H54 (cell line): ENCODE data around the gene WASF2.
"Not testable (repeated sequence)": the region's sequence is repeated elsewhere in the genome, so short reads cannot be mapped to it uniquely, and the experiment has no call there.

Source experiments
- DNase-seq: peaks from one replicate; pipeline ENCODE4 v3.0.0; 2011; ENCODE audit warnings: low spot score, mixed read lengths; ENCODE audit not compliant: insufficient read length
- FAIRE-seq: peaks from 3 replicates; lab custom pipeline; 2011; peaks lifted over from hg19 to GRCh38; lab: Jason Lieb, UNC
- POLR2A ChIP-seq: IDR thresholded peaks from 2 replicates; pipeline ENCODE4 v1.6.1; 2011; ENCODE audit warnings: low read depth, mild to moderate bottlenecking, low read length

The WASF2 gene

GRCh38 chr1:27489973-27490741 is at the start of gene WASF2:
Gene WASF2 (minus strand): TSS chr1:27490167. CDS start chr1:27428890, 61,277 bp downstream.
- DNase-seq (peak; percentile 75), FAIRE-seq (peak; percentile 75)
- TF ChIP-seq POLR2A: peak; percentile 73

GRCh38 chr1:27538793-27539192 is 48.8 kb upstream of the WASF2 start:
- no peak for TF ChIP-seq POLR2A
- DNase-seq (peak; percentile 54), FAIRE-seq (no peak)

GRCh38 chr1:27538305-27538676 is 48.3 kb upstream of the WASF2 start:
- FAIRE-seq, DNase-seq: not testable (repeated sequence)

GRCh38 chr1:27536767-27537166 is 46.8 kb upstream of the WASF2 start:
- peak; percentile 65 for DNase-seq
- no peak for TF ChIP-seq POLR2A
- no peak for FAIRE-seq

- no peak for DNase-seq
- TF ChIP-seq POLR2A: no peak
- no peak for FAIRE-seq
Measured at GRCh38 chr1:27536010-27536757, 46.2 kb upstream of the WASF2 start.

GRCh38 chr1:27535386-27535785 is 45.4 kb upstream of the WASF2 start:
- TF ChIP-seq POLR2A: no peak
- FAIRE-seq (no peak), DNase-seq (no peak)

- FAIRE-seq: no peak
- TF ChIP-seq POLR2A: no peak
- no peak for DNase-seq
Measured at GRCh38 chr1:27531959-27532685, 42.2 kb upstream of the WASF2 start.

- DNase-seq (no peak), FAIRE-seq (no peak)
- no peak for TF ChIP-seq POLR2A
Measured at GRCh38 chr1:27530192-27530591, 40.2 kb upstream of the WASF2 start.

- TF ChIP-seq POLR2A: no peak
- DNase-seq: no peak
- FAIRE-seq: no peak
Measured at GRCh38 chr1:27529704-27530018, 39.7 kb upstream of the WASF2 start.

GRCh38 chr1:27528818-27529703 is 39.1 kb upstream of the WASF2 start:
- no peak for FAIRE-seq
- DNase-seq: no peak
- TF ChIP-seq POLR2A: no peak

- DNase-seq (no peak), FAIRE-seq (no peak)
- no peak for TF ChIP-seq POLR2A
Measured at GRCh38 chr1:27527890-27528817, 38.2 kb upstream of the WASF2 start.

GRCh38 chr1:27527223-27527889 is 37.4 kb upstream of the WASF2 start:
- TF ChIP-seq POLR2A: no peak
- DNase-seq (no peak), FAIRE-seq (no peak)
